Bronchial epithelial cell (primary cell): ENCODE measurements around the gene XCR1. TPM values are rescaled to one million over a fixed set of nuclear protein-coding genes. Genes with fewer than 3 reads are reported as not detected.
A peak's percentile ranks its signal among the peaks of the same experiment; 100 is the strongest.

Source experiments
- DNase-seq: peaks from one replicate; pipeline ENCODE4 v3.0.0-alpha.2; 2010; ENCODE audit warnings: low read depth
- FAIRE-seq: peaks from 2 replicates; lab custom pipeline; 2011; peaks lifted over from hg19 to GRCh38; lab: Jason Lieb, UNC
- H3K27me3 ChIP-seq: 2 replicates; pipeline ENCODE4 v1.5.1; 2011; ENCODE audit warnings: low read length; ENCODE audit not compliant: control insufficient read depth, insufficient read depth
- H3K36me3 ChIP-seq: 2 replicates; pipeline ENCODE4 v1.5.1; 2011; ENCODE audit warnings: low read length; ENCODE audit not compliant: control insufficient read depth, insufficient read depth
- H3K4me3 ChIP-seq: 2 replicates; pipeline ENCODE4 v1.5.1; 2011; ENCODE audit warnings: mild to moderate bottlenecking, low read depth, low read length, control low read depth
- total RNA-seq: library from RNA; depleted of rRNA; stranded (reverse); fragments of >200 nt; gene quantifications from 2 replicates; pipeline ENCODE4 v1.2.1, GENCODE V29; 2014
- TF ChIP-seq, protein P1 (sequence below): IDR thresholded peaks from 2 replicates; pipeline ENCODE4 v1.5.1; 2011; ENCODE audit warnings: mild to moderate bottlenecking, moderate library complexity, low read length, control low read depth, inconsistent platforms; ENCODE audit not compliant: insufficient read depth, severe bottlenecking

Gene XCR1
- total RNA-seq, 1 donor from 2014 or later = under 0.01 TPM

- H3K36me3 ChIP-seq = no peaks in the 10 kb centered on the region
- DNase-seq = no peak
- TF ChIP-seq, protein P1, sequence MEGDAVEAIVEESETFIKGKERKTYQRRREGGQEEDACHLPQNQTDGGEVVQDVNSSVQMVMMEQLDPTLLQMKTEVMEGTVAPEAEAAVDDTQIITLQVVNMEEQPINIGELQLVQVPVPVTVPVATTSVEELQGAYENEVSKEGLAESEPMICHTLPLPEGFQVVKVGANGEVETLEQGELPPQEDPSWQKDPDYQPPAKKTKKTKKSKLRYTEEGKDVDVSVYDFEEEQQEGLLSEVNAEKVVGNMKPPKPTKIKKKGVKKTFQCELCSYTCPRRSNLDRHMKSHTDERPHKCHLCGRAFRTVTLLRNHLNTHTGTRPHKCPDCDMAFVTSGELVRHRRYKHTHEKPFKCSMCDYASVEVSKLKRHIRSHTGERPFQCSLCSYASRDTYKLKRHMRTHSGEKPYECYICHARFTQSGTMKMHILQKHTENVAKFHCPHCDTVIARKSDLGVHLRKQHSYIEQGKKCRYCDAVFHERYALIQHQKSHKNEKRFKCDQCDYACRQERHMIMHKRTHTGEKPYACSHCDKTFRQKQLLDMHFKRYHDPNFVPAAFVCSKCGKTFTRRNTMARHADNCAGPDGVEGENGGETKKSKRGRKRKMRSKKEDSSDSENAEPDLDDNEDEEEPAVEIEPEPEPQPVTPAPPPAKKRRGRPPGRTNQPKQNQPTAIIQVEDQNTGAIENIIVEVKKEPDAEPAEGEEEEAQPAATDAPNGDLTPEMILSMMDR = no peak
- H3K4me3 ChIP-seq = no peak overlapping the region
- no peaks in the 10 kb centered on the region for H3K27me3 ChIP-seq
- FAIRE-seq = no peak
These were observed 3.2 kb downstream of the XCR1 start for GRCh38 chr3:46024131-46024530.

GRCh38 chr3:46022909-46023785 is 4.1 kb downstream of the XCR1 start:
- TF ChIP-seq, protein P1 = no peak
- H3K4me3 ChIP-seq = no peak overlapping the region
- FAIRE-seq (no peak), DNase-seq (no peak)
- no peaks in the 10 kb centered on the region for H3K27me3 ChIP-seq
- H3K36me3 ChIP-seq = no peaks in the 10 kb centered on the region

DNA sequence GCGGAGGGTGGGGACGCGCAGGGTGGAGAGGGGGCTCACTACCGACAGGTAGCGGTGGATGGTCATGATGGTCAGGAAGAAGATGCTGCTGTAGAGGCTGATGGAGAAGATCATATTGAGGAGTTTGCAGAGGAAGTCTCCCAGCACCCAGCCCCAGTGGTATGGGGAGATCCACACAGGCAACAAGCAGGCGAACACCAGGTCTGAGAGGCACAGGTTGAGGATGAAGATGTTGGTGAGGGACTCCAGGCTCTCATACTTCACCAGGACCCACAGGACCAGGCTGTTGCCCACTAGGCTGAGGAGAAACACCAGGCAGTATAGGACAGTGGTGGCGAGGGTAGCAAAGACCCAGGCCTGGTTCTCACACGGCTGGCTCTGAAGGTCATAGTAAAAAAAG is 5.8 kb downstream of the XCR1 start:
- no peak for FAIRE-seq
- Histone ChIP-seq H3K4me3 (no peak overlapping the region), H3K36me3 (no peaks in the 10 kb centered on the region), H3K27me3 (no peaks in the 10 kb centered on the region)
- TF ChIP-seq, protein P1 = no peak
- DNase-seq = no peak

DNA sequence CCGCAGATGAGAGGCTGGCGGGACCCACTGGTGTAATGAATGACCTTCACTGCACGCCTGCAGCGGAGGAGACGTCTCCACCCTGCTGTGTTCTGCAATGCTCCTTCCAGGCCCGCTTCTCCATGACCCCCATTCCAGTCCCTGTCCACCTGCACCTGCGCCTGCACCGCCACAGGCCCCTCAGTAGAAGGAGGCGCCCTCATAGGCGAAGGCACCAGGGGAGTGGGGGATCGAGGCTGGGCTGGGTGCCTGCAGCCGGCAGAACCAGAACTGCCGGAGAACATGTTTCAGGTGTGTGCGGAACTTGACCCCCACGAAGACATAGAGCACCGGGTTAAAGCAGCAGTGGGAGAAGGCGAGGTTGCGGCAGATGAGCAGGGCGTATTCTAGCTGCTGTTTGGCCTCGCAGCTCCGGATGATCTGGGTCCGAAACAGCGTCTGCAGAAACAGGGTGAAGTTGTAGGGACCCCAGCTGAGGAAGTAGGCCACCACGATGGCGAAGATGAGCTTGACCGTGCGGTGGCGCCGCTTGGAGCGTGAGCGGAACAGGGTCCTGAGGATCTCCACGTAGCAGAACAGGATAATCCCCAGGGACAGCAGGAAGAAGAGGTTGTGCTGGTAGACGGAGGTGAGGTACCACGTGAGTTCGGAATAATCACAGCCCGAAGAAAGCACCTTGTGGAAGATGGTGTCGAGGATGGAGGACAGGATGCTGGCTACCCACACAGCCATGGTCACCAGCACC is 6.3 kb downstream of the XCR1 start:
- H3K36me3 ChIP-seq = no peaks in the 10 kb centered on the region
- DNase-seq (no peak), FAIRE-seq (no peak)
- TF ChIP-seq, protein P1 = no peak
- no peaks in the 10 kb centered on the region for H3K27me3 ChIP-seq
- no peak overlapping the region for H3K4me3 ChIP-seq

DNA sequence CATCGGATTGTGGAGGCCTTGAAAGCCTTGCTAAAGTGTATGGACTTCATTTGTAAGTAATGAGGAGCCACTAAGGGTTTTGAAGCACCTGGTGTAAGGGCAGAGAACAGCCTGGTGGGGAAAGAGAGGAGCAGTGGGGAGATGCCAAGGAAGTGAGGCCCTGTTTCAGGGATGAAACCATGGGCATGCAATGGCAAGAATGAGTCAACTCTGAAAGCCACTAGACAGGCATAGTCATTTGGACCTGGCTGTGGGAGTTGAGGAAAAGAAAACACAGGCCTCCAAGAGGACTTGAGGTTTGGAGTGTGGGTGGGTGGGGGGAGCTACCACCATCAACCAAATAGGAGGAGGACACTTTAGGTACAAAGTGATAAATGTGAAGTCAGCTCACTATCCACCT is 7.6 kb downstream of the XCR1 start:
- Histone ChIP-seq H3K36me3 (no peaks in the 10 kb centered on the region), H3K27me3 (no peaks in the 10 kb centered on the region), H3K4me3 (no peak overlapping the region)
- FAIRE-seq (no peak), DNase-seq (peak; percentile 21)
- TF ChIP-seq, protein P1 = no peak
